BE2C (cell line): ENCODE measurements around the gene AGRN.
"Not testable (repeated sequence)": the region's sequence is repeated elsewhere in the genome, so short reads cannot be mapped to it uniquely, and the experiment has no call there.

Experiments used
- DNase-seq: peaks from one replicate; pipeline ENCODE4 v3.0.0-alpha.2; 2020
- H3K27me3 ChIP-seq: fragments of 250-450 bp; sonication (Bioruptor Pico); 2 replicates; pipeline ENCODE4 v1.5.1; 2020; ENCODE audit warnings: mild to moderate bottlenecking
- H3K36me3 ChIP-seq: fragments of 250-450 bp; sonication (Bioruptor Pico); 2 replicates; pipeline ENCODE4 v1.5.1; 2020; ENCODE audit warnings: mild to moderate bottlenecking
- H3K4me1 ChIP-seq: fragments of 250-450 bp; sonication (Bioruptor Pico); 2 replicates; pipeline ENCODE4 v1.5.1; 2020
- H3K4me3 ChIP-seq: 2 replicates; pipeline ENCODE4 v1.5.1; 2011; ENCODE audit warnings: low read depth, low read length
- H3K9me3 ChIP-seq: fragments of 250-450 bp; sonication (Bioruptor Pico); 2 replicates; pipeline ENCODE4 v1.5.1; 2020
- CTCF ChIP-seq: IDR thresholded peaks from 2 replicates; pipeline ENCODE4 v1.5.1; 2012; ENCODE audit warnings: mild to moderate bottlenecking, low read depth, low read length

Gene AGRN

GRCh38 chr1:991895-992294 is 28.0 kb upstream of the AGRN start:
- H3K27me3 ChIP-seq: peaks cover 60% of the 10 kb centered on the region
- no peak overlapping the region for H3K4me3 ChIP-seq
- H3K4me1 ChIP-seq: no peaks in the 10 kb centered on the region
- no peak for DNase-seq
- TF ChIP-seq CTCF: no peak
- no peaks in the 10 kb centered on the region for H3K9me3 ChIP-seq
- no peaks in the 10 kb centered on the region for H3K36me3 ChIP-seq

GRCh38 chr1:992362-992761 is 27.6 kb upstream of the AGRN start:
- no peak overlapping the region for H3K4me3 ChIP-seq
- H3K4me1 ChIP-seq: no peaks in the 10 kb centered on the region
- DNase-seq: no peak
- H3K27me3 ChIP-seq: peaks cover 63% of the 10 kb centered on the region
- H3K9me3 ChIP-seq: no peaks in the 10 kb centered on the region
- no peaks in the 10 kb centered on the region for H3K36me3 ChIP-seq
- no peak for TF ChIP-seq CTCF

- DNase-seq: no peak
- H3K27me3 ChIP-seq: peaks cover 63% of the 10 kb centered on the region
- TF ChIP-seq CTCF: no peak
- H3K4me1 ChIP-seq: no peaks in the 10 kb centered on the region
- no peak overlapping the region for H3K4me3 ChIP-seq
- no peaks in the 10 kb centered on the region for H3K36me3 ChIP-seq
- H3K9me3 ChIP-seq: no peaks in the 10 kb centered on the region
Observed at GRCh38 chr1:993379-993995, 26.4 kb upstream of the AGRN start.

GRCh38 chr1:994546-994945 is 25.4 kb upstream of the AGRN start:
- peaks cover 70% of the 10 kb centered on the region for H3K27me3 ChIP-seq
- H3K4me1 ChIP-seq, DNase-seq, H3K36me3 ChIP-seq, H3K9me3 ChIP-seq, H3K4me3 ChIP-seq: not testable (repeated sequence)

- H3K4me1 ChIP-seq: no peaks in the 10 kb centered on the region
- DNase-seq: peak; percentile 15
- peaks cover 70% of the 10 kb centered on the region for H3K27me3 ChIP-seq
- H3K36me3 ChIP-seq: no peaks in the 10 kb centered on the region
- no peak for TF ChIP-seq CTCF
- H3K9me3 ChIP-seq: peaks cover 5% of the 10 kb centered on the region; the same call in 1 of the 2 replicates
- H3K4me3 ChIP-seq: no peak overlapping the region
Observed at GRCh38 chr1:995665-996633, 24.0 kb upstream of the AGRN start.

GRCh38 chr1:996851-997712 is 22.8 kb upstream of the AGRN start:
- DNase-seq: no peak
- Histone ChIP-seq H3K4me1 (no peaks in the 10 kb centered on the region), H3K27me3 (peaks cover 76% of the 10 kb centered on the region), H3K4me3 (no peak overlapping the region), H3K9me3 (peaks cover 5% of the 10 kb centered on the region; the same call in 1 of the 2 replicates), H3K36me3 (no peaks in the 10 kb centered on the region)
- TF ChIP-seq CTCF: no peak
